ENCODE data around the gene N4BP2L2. TPM values are rescaled to one million over a fixed set of nuclear protein-coding genes. Genes with fewer than 3 reads are reported as not detected.

The N4BP2L2 gene
- total RNA-seq, 1 experiment from 2014 or later, result 128 TPM

DNA sequence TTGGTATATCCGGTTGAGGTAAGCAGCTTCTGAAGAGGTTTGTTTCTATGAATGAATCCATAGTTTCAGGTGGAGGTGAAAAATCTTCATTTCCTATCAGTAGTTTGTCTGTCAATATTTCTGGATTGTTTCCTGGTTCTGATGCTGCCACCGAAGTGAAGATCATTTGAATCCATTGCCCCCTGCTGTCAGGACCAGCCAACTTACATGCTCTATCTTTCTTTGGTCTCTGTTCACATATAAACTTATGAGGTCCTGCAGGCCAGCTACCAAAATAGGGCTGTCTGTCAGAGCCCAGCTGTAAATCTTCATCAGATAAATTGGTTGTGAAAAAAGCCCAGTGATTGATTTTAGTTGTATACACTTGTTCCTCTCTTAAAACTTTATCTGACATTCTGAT, 95.5 kb downstream of the N4BP2L2 start:
- H3K27me3 ChIP-seq (replicated peaks; ENCODE audit: control insufficient read depth, insufficient read depth, low read length), result no peaks in the 10 kb centered on the region
- no peaks in the 10 kb centered on the region for H3K36me3 ChIP-seq (ENCODE audit: control insufficient read depth, insufficient read depth, low read length)
- no peaks in the 10 kb centered on the region for H3K9me3 Mint-ChIP-seq (ENCODE audit: unreplicated experiment)
- H3K4me3 ChIP-seq (ENCODE audit: low read depth, low read length), result no peak overlapping the region
- BruUV-seq (replicated peaks), result no TSS peak
- peaks cover 50% of the 10 kb centered on the region for H3K4me1 ChIP-seq
- peaks cover 45% of the 10 kb centered on the region for H3K4me1 Mint-ChIP-seq (ENCODE audit: low read depth, unreplicated experiment)
- ChIA-PET CTCF (no interaction called here), POLR2A (no interaction called here)
- no peak overlapping the region for H3K4me3 Mint-ChIP-seq (ENCODE audit: unreplicated experiment)
- TF ChIP-seq, protein P1, sequence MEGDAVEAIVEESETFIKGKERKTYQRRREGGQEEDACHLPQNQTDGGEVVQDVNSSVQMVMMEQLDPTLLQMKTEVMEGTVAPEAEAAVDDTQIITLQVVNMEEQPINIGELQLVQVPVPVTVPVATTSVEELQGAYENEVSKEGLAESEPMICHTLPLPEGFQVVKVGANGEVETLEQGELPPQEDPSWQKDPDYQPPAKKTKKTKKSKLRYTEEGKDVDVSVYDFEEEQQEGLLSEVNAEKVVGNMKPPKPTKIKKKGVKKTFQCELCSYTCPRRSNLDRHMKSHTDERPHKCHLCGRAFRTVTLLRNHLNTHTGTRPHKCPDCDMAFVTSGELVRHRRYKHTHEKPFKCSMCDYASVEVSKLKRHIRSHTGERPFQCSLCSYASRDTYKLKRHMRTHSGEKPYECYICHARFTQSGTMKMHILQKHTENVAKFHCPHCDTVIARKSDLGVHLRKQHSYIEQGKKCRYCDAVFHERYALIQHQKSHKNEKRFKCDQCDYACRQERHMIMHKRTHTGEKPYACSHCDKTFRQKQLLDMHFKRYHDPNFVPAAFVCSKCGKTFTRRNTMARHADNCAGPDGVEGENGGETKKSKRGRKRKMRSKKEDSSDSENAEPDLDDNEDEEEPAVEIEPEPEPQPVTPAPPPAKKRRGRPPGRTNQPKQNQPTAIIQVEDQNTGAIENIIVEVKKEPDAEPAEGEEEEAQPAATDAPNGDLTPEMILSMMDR (IDR thresholded peaks at IDR 0.05; ENCODE audit: insufficient read depth in 1 of 2, low read depth in 1 of 2, low read length in 1 of 2, severe bottlenecking in 1 of 2, unreplicated experiment in 1 of 2), result peak; percentile 39 to 70
- H3K27ac Mint-ChIP-seq (ENCODE audit: unreplicated experiment), result peak overlapping the region; percentile 14
- peaks cover 23% of the 10 kb centered on the region for H3K36me3 Mint-ChIP-seq (ENCODE audit: insufficient read depth, unreplicated experiment)
- intact Hi-C loops (cut with micrococcal nuclease; ENCODE audit: unreplicated experiment), result loop anchor here (1.0 to 10.0 kb wide), 5 partner anchors 15 to 533 kb away; partner anchors contain the start of genes N4BP2L1 and N4BP2L2
- DNase-seq, result peak; percentile 47 to 63
- no peaks in the 10 kb centered on the region for H3K27me3 Mint-ChIP-seq (ENCODE audit: insufficient read depth, unreplicated experiment)
- H3K9me3 ChIP-seq, result no peaks in the 10 kb centered on the region

DNA sequence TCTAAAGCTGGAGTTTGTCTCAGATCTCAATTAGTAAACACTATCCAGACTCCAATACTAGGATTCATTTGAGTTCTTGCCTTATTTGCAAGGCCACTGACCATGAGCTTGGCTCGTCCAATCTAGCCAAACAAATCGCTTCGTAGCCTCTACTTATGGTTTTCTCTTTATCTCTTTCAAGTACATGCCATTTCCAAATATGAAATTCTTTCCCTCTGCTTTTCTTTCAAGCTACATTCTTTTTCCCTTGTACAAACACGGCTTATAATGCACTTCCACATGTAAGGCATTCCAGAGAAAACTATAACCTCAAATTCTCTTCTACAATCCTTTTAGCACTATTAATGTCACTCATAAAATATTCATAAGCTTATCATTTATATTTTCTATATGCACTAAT, 99.7 kb downstream of the N4BP2L2 start:
- CTCF ChIA-PET, result interaction anchor here (2.0 kb wide), 1 partner anchor 10 kb away, joined by 14 read pairs; the partner anchor contains the start of gene N4BP2L1
- no peaks in the 10 kb centered on the region for H3K9me3 ChIP-seq
- Mint-ChIP-seq H3K9me3 (ENCODE audit: unreplicated experiment) (no peaks in the 10 kb centered on the region), H3K4me3 (ENCODE audit: unreplicated experiment) (peak overlapping the region; percentile 19), H3K27ac (ENCODE audit: unreplicated experiment) (peak overlapping the region; percentile 48), H3K4me1 (ENCODE audit: low read depth, unreplicated experiment) (peaks cover 22% of the 10 kb centered on the region), H3K27me3 (ENCODE audit: insufficient read depth, unreplicated experiment) (no peaks in the 10 kb centered on the region), H3K36me3 (ENCODE audit: insufficient read depth, unreplicated experiment) (peaks cover 20% of the 10 kb centered on the region)
- no peaks in the 10 kb centered on the region for H3K27me3 ChIP-seq (replicated peaks; ENCODE audit: control insufficient read depth, insufficient read depth, low read length)
- intact Hi-C loops (cut with micrococcal nuclease; ENCODE audit: unreplicated experiment), result no loop called here
- H3K4me1 ChIP-seq, result peaks cover 21% of the 10 kb centered on the region
- no TSS peak for BruUV-seq (replicated peaks)
- TF ChIP-seq, protein P1 (IDR thresholded peaks at IDR 0.05; ENCODE audit: insufficient read depth in 1 of 2, low read depth in 1 of 2, low read length in 1 of 2, severe bottlenecking in 1 of 2, unreplicated experiment in 1 of 2), result no peak
- POLR2A ChIA-PET, result interaction anchor here (0.5 to 1.5 kb wide), 3 partner anchors 9 to 123 kb away, joined by 3 to 6 read pairs (median 4); partner anchors contain the start of genes BRCA2 and N4BP2L1
- no peak overlapping the region for H3K4me3 ChIP-seq (ENCODE audit: low read depth, low read length)
- no peaks in the 10 kb centered on the region for H3K36me3 ChIP-seq (ENCODE audit: control insufficient read depth, insufficient read depth, low read length)
- DNase-seq, result peak in 1 of 2 experiments; percentile 29

DNA sequence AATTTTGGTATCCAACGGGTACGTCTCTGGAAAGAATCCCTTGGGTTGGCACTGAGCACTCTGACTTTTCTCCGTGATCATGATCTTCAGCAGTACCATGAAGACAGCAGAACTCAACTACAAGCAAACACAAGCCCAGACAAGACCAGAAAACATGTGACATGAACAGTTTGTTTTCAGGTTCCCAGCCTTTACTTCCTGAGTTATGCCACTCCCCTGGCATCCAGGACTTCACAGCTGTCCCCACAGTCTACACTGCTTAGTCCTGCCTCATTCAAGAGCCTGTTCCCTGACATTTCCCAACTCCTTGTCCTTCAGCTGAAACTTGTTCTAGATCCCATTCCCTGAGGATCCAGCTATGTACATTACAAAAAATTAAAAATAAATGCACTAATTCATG, 105.7 kb downstream of the N4BP2L2 start:
- Mint-ChIP-seq H3K9me3 (ENCODE audit: unreplicated experiment) (no peaks in the 10 kb centered on the region), H3K4me3 (ENCODE audit: unreplicated experiment) (no peak overlapping the region), H3K27ac (ENCODE audit: unreplicated experiment) (no peak overlapping the region), H3K4me1 (ENCODE audit: low read depth, unreplicated experiment) (no peaks in the 10 kb centered on the region), H3K36me3 (ENCODE audit: insufficient read depth, unreplicated experiment) (no peaks in the 10 kb centered on the region), H3K27me3 (ENCODE audit: insufficient read depth, unreplicated experiment) (no peaks in the 10 kb centered on the region)
- H3K4me3 ChIP-seq (ENCODE audit: low read depth, low read length), result no peak overlapping the region
- ChIA-PET POLR2A (no interaction called here), CTCF (no interaction called here)
- DNase-seq, result no peak
- no peaks in the 10 kb centered on the region for H3K27me3 ChIP-seq (replicated peaks; ENCODE audit: control insufficient read depth, insufficient read depth, low read length)
- TF ChIP-seq, protein P1 (IDR thresholded peaks at IDR 0.05; ENCODE audit: insufficient read depth in 1 of 2, low read depth in 1 of 2, low read length in 1 of 2, severe bottlenecking in 1 of 2, unreplicated experiment in 1 of 2), result no peak
- no peaks in the 10 kb centered on the region for H3K9me3 ChIP-seq
- intact Hi-C loops (cut with micrococcal nuclease; ENCODE audit: unreplicated experiment), result no loop called here
- no peaks in the 10 kb centered on the region for H3K36me3 ChIP-seq (ENCODE audit: control insufficient read depth, insufficient read depth, low read length)
- BruUV-seq (replicated peaks), result no TSS peak
- H3K4me1 ChIP-seq, result peaks cover 16% of the 10 kb centered on the region

Data from Caco-2 (cell line).